Measurements from ENCODE around the gene SLC18A3.

The SLC18A3 gene

GRCh38 chr10:49629431-49629881, 19.3 kb downstream of the SLC18A3 start:
- no peak for FAIRE-seq

GRCh38 chr10:49631975-49632374, 21.9 kb downstream of the SLC18A3 start:
- FAIRE-seq, result no peak

GRCh38 chr10:49632406-49633317, 22.6 kb downstream of the SLC18A3 start:
- FAIRE-seq, result no peak

GRCh38 chr10:49633327-49634068, 23.4 kb downstream of the SLC18A3 start:
- FAIRE-seq, result no peak

GRCh38 chr10:49634069-49634660, 24.1 kb downstream of the SLC18A3 start:
- no peak for FAIRE-seq

GRCh38 chr10:49642311-49642710, 32.2 kb downstream of the SLC18A3 start:
- no peak for FAIRE-seq

- no peak for FAIRE-seq
Observed at GRCh38 chr10:49643241-49644034, 33.3 kb downstream of the SLC18A3 start.

GRCh38 chr10:49644035-49644646, 34.0 kb downstream of the SLC18A3 start:
- no peak for FAIRE-seq

- no peak for FAIRE-seq
Observed at GRCh38 chr10:49645417-49645816, 35.3 kb downstream of the SLC18A3 start.

- no peak for FAIRE-seq
Observed at GRCh38 chr10:49645871-49646870, 36.1 kb downstream of the SLC18A3 start.

- no peak for FAIRE-seq
Observed at GRCh38 chr10:49647554-49647953, 37.4 kb downstream of the SLC18A3 start.

- FAIRE-seq, result no peak
Observed at GRCh38 chr10:49647985-49648795, 38.1 kb downstream of the SLC18A3 start.

GRCh38 chr10:49649294-49649693, 39.2 kb downstream of the SLC18A3 start:
- no peak for FAIRE-seq

GRCh38 chr10:49649936-49650723, 40.0 kb downstream of the SLC18A3 start:
- no peak for FAIRE-seq

GRCh38 chr10:49650724-49651034, 40.6 kb downstream of the SLC18A3 start:
- no peak for FAIRE-seq

- no peak for FAIRE-seq
Observed at GRCh38 chr10:49651039-49651835, 41.1 kb downstream of the SLC18A3 start.

GRCh38 chr10:49651917-49652316, 41.8 kb downstream of the SLC18A3 start:
- no peak for FAIRE-seq
